Fibroblast of skin of right biceps (primary cell): ENCODE measurements around the gene STARD10.

Experiments
- DNase-seq: peaks from one replicate; pipeline ENCODE4 v3.0.0-alpha.2; 2013

Gene STARD10

GRCh38 chr11:72760539-72761405, 33.1 kb downstream of the STARD10 start:
- peak; percentile 72 for DNase-seq

GRCh38 chr11:72759468-72759985, 34.3 kb downstream of the STARD10 start:
- no peak for DNase-seq

- peak; percentile 94 for DNase-seq
These were observed 35.0 kb downstream of the STARD10 start for GRCh38 chr11:72758690-72759389.

GRCh38 chr11:72758304-72758689, 35.5 kb downstream of the STARD10 start:
- DNase-seq, result peak; percentile 80

- DNase-seq, result no peak
These were observed 38.0 kb downstream of the STARD10 start for GRCh38 chr11:72755713-72756285.

GRCh38 chr11:72754544-72755155, 39.2 kb downstream of the STARD10 start:
- no peak for DNase-seq

GRCh38 chr11:72754149-72754543, 39.7 kb downstream of the STARD10 start:
- no peak for DNase-seq

- DNase-seq, result no peak
These were observed 40.3 kb downstream of the STARD10 start for GRCh38 chr11:72753341-72754148.

GRCh38 chr11:72752088-72752914, 41.5 kb downstream of the STARD10 start, which contains the start of gene ARAP1:
TSS of gene ARAP1 (minus strand) at chr11:72752408. CDS start at chr11:72727128, 25,280 bp downstream.
- DNase-seq, result peak; percentile 84

GRCh38 chr11:72751116-72752087, 42.4 kb downstream of the STARD10 start:
- no peak for DNase-seq

GRCh38 chr11:72750556-72751115, 43.2 kb downstream of the STARD10 start:
- DNase-seq, result no peak

- DNase-seq, result no peak
These were observed 43.8 kb downstream of the STARD10 start for GRCh38 chr11:72750086-72750485.

GRCh38 chr11:72747289-72747855, 46.5 kb downstream of the STARD10 start:
- no peak for DNase-seq

- no peak for DNase-seq
These were observed 47.0 kb downstream of the STARD10 start for GRCh38 chr11:72746821-72747220.

GRCh38 chr11:72745925-72746550, 47.8 kb downstream of the STARD10 start:
- DNase-seq, result no peak

GRCh38 chr11:72745511-72745910, 48.3 kb downstream of the STARD10 start:
- no peak for DNase-seq

GRCh38 chr11:72744474-72744873, 49.4 kb downstream of the STARD10 start:
- no peak for DNase-seq

GRCh38 chr11:72743321-72744221, 50.3 kb downstream of the STARD10 start:
- DNase-seq, result no peak
